IMR-90 (cell line): ENCODE results near the gene AMZ2. TPM values are rescaled to one million over a fixed set of nuclear protein-coding genes. Genes with fewer than 3 reads are reported as not detected.

ENCODE experiments used
- ATAC-seq: fragments of 200-7000 bp; cut with Tn5 transposase; 2 replicates; pipeline ENCODE4 v1.9.1; 2020; ENCODE audit warnings: low read depth, mild to moderate bottlenecking, moderate library complexity
- BruUV-seq: library from RNA; stranded (reverse); fragments of 400-500 nt; replicated peaks from 2 replicates; lab custom pipeline; 2021; lab: Mats Ljungman, UMichigan
- CTCF ChIA-PET: fragments of 300-600 bp; formaldehyde crosslinking; extraction: SDS; loops from one replicate; lab custom pipeline; 2021; ENCODE audit warnings: antibody characterized with exemption; lab: Yijun Ruan, JAX
- POLR2A ChIA-PET: fragments of 300-600 bp; sonication (Branson Sonifier 250); formaldehyde crosslinking; loops from one replicate; lab custom pipeline; 2022; ENCODE audit warnings: antibody characterized with exemption; ENCODE audit not compliant: unreplicated experiment; lab: Charles Lee
- DNase-seq: peaks from one replicate; pipeline ENCODE4 v3.0.0; 2013
- H2AFZ ChIP-seq: replicated peaks from 2 replicates; pipeline ENCODE3; 2013; ENCODE audit warnings: low read length, mild to moderate bottlenecking; ENCODE audit not compliant: poor library complexity
- H2AK5ac ChIP-seq: 2 replicates; pipeline ENCODE4 v1.6.1; 2013; ENCODE audit warnings: low read depth, low read length, inconsistent platforms
- H2AK9ac ChIP-seq: replicated peaks from 2 replicates; pipeline ENCODE3; 2013; ENCODE audit warnings: mild to moderate bottlenecking, low read depth, low read length, moderate library complexity; ENCODE audit not compliant: poor library complexity
- H2BK120ac ChIP-seq: 2 replicates; pipeline ENCODE4 v1.6.1; 2013; ENCODE audit warnings: low read depth, low read length, inconsistent platforms
- H2BK15ac ChIP-seq: 3 replicates; pipeline ENCODE4 v1.6.1; 2013; ENCODE audit warnings: low read depth, low read length, inconsistent platforms
- H2BK20ac ChIP-seq: 2 replicates; pipeline ENCODE4 v1.6.1; 2013; ENCODE audit warnings: low read depth, mild to moderate bottlenecking, inconsistent platforms, low read length, moderate library complexity
- H2BK5ac ChIP-seq: 2 replicates; pipeline ENCODE4 v1.6.1; 2013; ENCODE audit warnings: mild to moderate bottlenecking, low read depth, low read length, inconsistent platforms; ENCODE audit not compliant: poor library complexity, severe bottlenecking
- H3K14ac ChIP-seq: replicated peaks from 2 replicates; pipeline ENCODE4 v1.6.1; 2013; ENCODE audit warnings: low read depth, low read length, inconsistent platforms
- H3K18ac ChIP-seq: 2 replicates; pipeline ENCODE4 v1.6.1; 2013; ENCODE audit warnings: low read depth, low read length, control low read depth
- H3K23ac ChIP-seq: 2 replicates; pipeline ENCODE4 v1.6.1; 2013; ENCODE audit warnings: low read depth, low read length, inconsistent platforms
- H3K27ac ChIP-seq: 2 replicates; pipeline ENCODE4 v1.5.1; 2013; ENCODE audit warnings: mild to moderate bottlenecking, control low read depth, low read length; ENCODE audit not compliant: insufficient read depth
- H3K27me3 ChIP-seq: 2 replicates; pipeline ENCODE4 v1.6.1; 2013; ENCODE audit warnings: low read length; ENCODE audit not compliant: control insufficient read depth, insufficient read depth
- H3K36me3 ChIP-seq: 2 replicates; pipeline ENCODE4 v1.6.1; 2013; ENCODE audit warnings: low read length, mixed read lengths; ENCODE audit not compliant: control insufficient read depth, insufficient read depth
- H3K4ac ChIP-seq: 2 replicates; pipeline ENCODE4 v1.6.1; 2013; ENCODE audit warnings: low read depth, low read length, inconsistent platforms
- H3K4me1 ChIP-seq: 2 replicates; pipeline ENCODE4 v1.6.1; 2013; ENCODE audit warnings: low read length, mixed read lengths; ENCODE audit not compliant: control insufficient read depth, insufficient read depth
- H3K4me2 ChIP-seq: 2 replicates; pipeline ENCODE4 v1.6.1; 2013; ENCODE audit warnings: low read depth, mild to moderate bottlenecking, control low read depth, low read length, moderate library complexity
- H3K4me3 ChIP-seq: 2 replicates; pipeline ENCODE4 v1.5.1; 2013; ENCODE audit warnings: low read depth, mild to moderate bottlenecking, control low read depth, low read length, moderate library complexity; ENCODE audit not compliant: insufficient read depth
- H3K56ac ChIP-seq: 2 replicates; pipeline ENCODE4 v1.6.1; 2013; ENCODE audit warnings: low read length, inconsistent platforms; ENCODE audit not compliant: insufficient read depth; ENCODE audit errors: extremely low read depth
- H3K79me1 ChIP-seq, 2 experiments: 2 replicates each; pipeline ENCODE4 v1.6.1; 2013; ENCODE audit warnings: low read length in 2 of 2, inconsistent platforms in 1 of 2, low read depth in 1 of 2
- H3K9ac ChIP-seq: 2 replicates; pipeline ENCODE4 v1.6.1; 2013; ENCODE audit warnings: low read depth, low read length, control low read depth
- H3K9me1 ChIP-seq: 2 replicates; pipeline ENCODE4 v1.6.1; 2013; ENCODE audit warnings: low read length, inconsistent platforms; ENCODE audit not compliant: insufficient read depth
- H3K9me3 ChIP-seq: 2 replicates; pipeline ENCODE4 v1.6.1; 2013; ENCODE audit warnings: low read length; ENCODE audit not compliant: control insufficient read depth, insufficient read depth
- H4K20me1 ChIP-seq: 2 replicates; pipeline ENCODE4 v1.6.1; 2013; ENCODE audit warnings: low read length, inconsistent platforms; ENCODE audit not compliant: insufficient read depth
- H4K5ac ChIP-seq: 2 replicates; pipeline ENCODE4 v1.6.1; 2013; ENCODE audit warnings: mild to moderate bottlenecking, low read depth, low read length, control low read depth
- H4K8ac ChIP-seq, 2 experiments: 2 replicates each; pipeline ENCODE4 v1.6.1; 2013; ENCODE audit warnings: low read depth in 2 of 2, low read length in 2 of 2, control low read depth in 1 of 2, inconsistent platforms in 1 of 2
- H4K91ac ChIP-seq: 2 replicates; pipeline ENCODE4 v1.6.1; 2013; ENCODE audit warnings: low read depth, low read length, inconsistent platforms; ENCODE audit not compliant: insufficient read depth
- ELK1 ChIP-seq: fragments of 150-350 bp; IDR thresholded peaks from 2 replicates; pipeline ENCODE4 v1.6.1; 2016; ENCODE audit warnings: low read depth, mild to moderate bottlenecking, low read length, moderate library complexity, borderline replicate concordance
- POLR2A ChIP-seq: IDR thresholded peaks from 2 replicates; pipeline ENCODE4 v1.6.1; 2012; ENCODE audit warnings: mild to moderate bottlenecking, low read depth, low read length
- WGBS, 2 experiments: methylation state at CpG; one replicate each; pipeline versions ENCODE4 v1.1.5 to v1.1.7; 2013; ENCODE audit warnings: missing lambda C conversion rate in 2 of 2; ENCODE audit not compliant: insufficient read length in 1 of 2; ENCODE audit errors: extremely low coverage in 2 of 2; 5-methylcytosine and 5-hydroxymethylcytosine counted together
- dilution Hi-C: fragments of 300-500 bp; cut with HindIII; formaldehyde crosslinking; loops from one replicate; pipeline ENCODE4 v1.14.3; 2018; ENCODE audit warnings: low sequenced_read_pairs; ENCODE audit not compliant: unreplicated experiment
- in situ Hi-C: fragments of 300-500 bp; cut with MboI; formaldehyde crosslinking; loops from 3 replicates; pipeline ENCODE4 v1.14.3; 2019; ENCODE audit warnings: low sequenced_read_pairs, inconsistent platforms, mixed read lengths
- intact Hi-C: fragments of 100-400 bp; cut with micrococcal nuclease; formaldehyde crosslinking; loops from 2 replicates; pipeline ENCODE4 v1.10.0; 2022
- polyA plus RNA-seq, 3 experiments: library from polyadenylated mRNA; depleted of rRNA; stranded (reverse); fragments of >200 nt; gene quantifications; 2 replicates each; pipeline ENCODE4 v1.2.3, GENCODE V29; 2012; ENCODE audit warnings: low replicate concordance in 1 of 3
- total RNA-seq: library from RNA; depleted of rRNA; stranded (reverse); fragments of >200 nt; gene quantifications from 2 replicates; pipeline ENCODE4 v1.2.3, GENCODE V29; 2012

The AMZ2 gene
- total and polyA plus RNA-seq, 2 of the 4 experiments (the other 2 are of a cell fraction), result 65.4 to 90.2 TPM

GRCh38 chr17:68294196-68294555 is 46.3 kb downstream of the AMZ2 start (continued):
- TF ChIP-seq ELK1, result no peak

GRCh38 chr17:68294617-68295016 is 46.8 kb downstream of the AMZ2 start:
- H3K18ac ChIP-seq, result no peak overlapping the region
- no peaks in the 10 kb centered on the region for H3K79me1 ChIP-seq
- H3K23ac ChIP-seq, result no peak overlapping the region
- BruUV-seq, result no TSS peak
- no peak overlapping the region for H2BK15ac ChIP-seq
- WGBS, 2 experiments, result 67% methylated on average over 1 of the region's 4 CpGs; no CpG with 5 or more reads in 1 of the 2 experiments
- in situ Hi-C loops (no loop called here), intact Hi-C loops (loop anchor here (5.0 kb wide), 1 partner anchor 88 kb away; no protein-coding TSS in a partner anchor), dilution Hi-C loops (no loop called here)
- no peak overlapping the region for H3K4me2 ChIP-seq
- H2BK120ac ChIP-seq, result no peak overlapping the region
- no peak overlapping the region for H3K4ac ChIP-seq
- H3K56ac ChIP-seq, result no peak overlapping the region
- no peak overlapping the region for H3K9ac ChIP-seq
- H4K8ac ChIP-seq, result no peak overlapping the region
- H3K9me3 ChIP-seq, result no peaks in the 10 kb centered on the region; the same call in 1 of the 2 replicates
- H3K14ac ChIP-seq, result no peak overlapping the region
- no peak overlapping the region for H2BK5ac ChIP-seq
- no peaks in the 10 kb centered on the region for H3K9me1 ChIP-seq
- DNase-seq (no peak), ATAC-seq (no peak)
- no peak overlapping the region for H2AFZ ChIP-seq
- TF ChIP-seq POLR2A, result no peak
- H2AK9ac ChIP-seq, result no peak overlapping the region
- H3K27me3 ChIP-seq, result peaks cover 22% of the 10 kb centered on the region
- no peak overlapping the region for H3K27ac ChIP-seq
- H3K4me1 ChIP-seq, result peaks cover 5% of the 10 kb centered on the region
- no peak overlapping the region for H3K4me3 ChIP-seq
- ChIA-PET CTCF (no interaction called here), POLR2A (interaction anchor here (0.5 kb wide), 1 partner anchor 1729 kb away, joined by 13 read pairs; no protein-coding TSS in a partner anchor)
- no peak overlapping the region for H4K91ac ChIP-seq
- H2BK20ac ChIP-seq, result no peak overlapping the region
- no peak overlapping the region for H4K5ac ChIP-seq
- H2AK5ac ChIP-seq, result no peak overlapping the region
- no peaks in the 10 kb centered on the region; the same call in 1 of the 2 replicates for H4K20me1 ChIP-seq
- H3K36me3 ChIP-seq, result no peaks in the 10 kb centered on the region
